T-helper 1 cell (primary cell): Measurements from ENCODE around the gene MYO3A.
A peak's percentile ranks its signal among the peaks of the same experiment; 100 is the strongest.
"Not testable (repeated sequence)": the region's sequence is repeated elsewhere in the genome, so short reads cannot be mapped to it uniquely, and the experiment has no call there.

Source experiments
- DNase-seq, 5 donors: peaks; one replicate each; pipeline ENCODE4 v3.0.0-alpha.2; 2012 to 2020

The MYO3A gene

DNA sequence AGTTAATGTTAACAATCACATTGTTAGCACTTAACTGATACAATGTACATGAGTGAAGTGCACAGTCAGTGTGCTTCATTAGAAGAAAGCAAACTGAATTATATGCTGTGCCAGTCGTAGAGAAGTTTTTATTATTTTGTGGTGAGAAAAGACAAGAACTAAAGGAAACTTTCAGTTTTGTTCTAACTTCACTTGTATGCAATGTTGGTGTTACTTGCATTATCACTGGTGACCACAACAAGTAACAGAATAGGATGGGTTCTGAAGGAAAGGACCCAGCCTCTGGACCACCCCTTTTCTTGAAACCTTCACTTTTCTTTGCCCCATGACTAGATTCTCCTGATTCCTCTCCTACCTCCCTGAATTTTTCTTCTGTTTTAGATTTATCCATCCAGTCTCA is 159.2 kb downstream of the MYO3A start:
- no peak for DNase-seq

DNA sequence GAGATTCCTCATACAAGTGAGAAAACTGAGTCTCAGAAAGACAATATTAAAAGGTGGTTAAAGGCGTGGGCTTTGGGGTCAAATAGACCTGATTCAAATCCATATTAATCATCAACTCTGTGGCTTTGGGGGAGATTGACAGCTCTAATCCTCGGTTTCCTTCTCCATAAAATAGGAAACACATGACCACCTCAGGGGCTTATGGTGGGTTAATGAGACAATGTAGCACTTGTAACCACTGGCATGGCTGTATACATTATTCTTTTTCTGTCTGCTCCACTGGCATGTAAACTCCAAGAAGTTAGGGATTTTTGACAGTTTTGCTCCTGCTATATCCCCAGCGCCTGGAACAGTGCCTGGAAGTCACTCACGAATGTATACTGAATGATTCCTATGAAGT is 161.8 kb downstream of the MYO3A start:
- DNase-seq: no peak

DNA sequence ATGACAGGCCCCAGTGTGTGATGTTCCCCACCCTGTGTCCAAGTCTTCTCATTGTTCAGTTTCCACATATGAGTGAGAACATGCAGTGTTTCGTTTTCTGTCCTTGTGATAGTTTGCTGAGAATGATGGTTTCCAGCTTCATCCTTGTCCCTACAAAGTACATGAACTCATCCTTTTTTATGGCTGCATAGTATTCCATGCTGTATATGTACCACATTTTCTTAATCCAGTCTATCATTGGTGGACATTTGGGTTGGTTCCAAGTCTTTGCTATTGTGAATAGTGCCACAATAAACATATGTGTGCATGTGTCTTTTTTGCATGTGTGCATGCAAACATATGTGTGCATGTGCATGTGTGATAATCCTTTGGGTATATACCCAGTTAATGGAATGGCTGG is 163.5 kb downstream of the MYO3A start:
- DNase-seq: not testable (repeated sequence)

DNA sequence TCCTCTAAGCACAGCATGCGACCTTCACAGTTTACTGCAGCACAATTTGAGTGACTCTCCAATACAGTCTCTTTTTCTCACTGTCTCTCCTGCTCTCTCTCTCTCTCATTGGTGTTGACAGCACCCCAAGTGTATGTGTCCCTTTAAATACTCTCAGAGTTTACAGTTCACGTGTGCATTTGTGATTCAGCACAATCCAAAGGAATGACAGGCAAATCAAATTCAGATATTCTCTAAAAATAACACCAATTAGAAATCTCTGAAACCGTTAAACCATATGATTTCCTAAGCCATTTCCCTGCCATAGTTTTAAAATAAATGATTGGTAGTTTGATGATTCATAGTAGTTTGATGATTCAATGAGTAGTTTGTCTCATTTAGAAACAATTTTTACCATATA is 178.5 kb downstream of the MYO3A start:
- DNase-seq: no peak

DNA sequence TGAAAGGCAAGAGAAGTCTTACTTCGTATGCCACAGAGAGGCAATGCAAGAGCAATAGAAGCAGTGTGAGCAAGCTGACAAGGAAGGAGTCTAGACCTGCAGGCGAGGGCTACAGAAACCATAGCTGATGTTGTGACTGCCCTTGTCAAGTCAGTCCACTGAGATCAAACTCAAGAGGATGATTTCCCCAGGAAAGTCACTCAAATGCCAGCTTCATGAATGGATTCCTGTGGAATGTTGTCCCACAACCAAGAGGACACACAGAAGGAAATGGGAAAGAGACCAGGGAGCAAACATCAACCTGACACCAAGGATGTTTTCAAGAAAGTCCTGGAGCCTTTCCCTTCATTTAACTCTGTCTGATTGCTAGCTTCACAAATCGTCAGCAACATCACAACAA is 204.6 kb downstream of the MYO3A start:
- no peak for DNase-seq

DNA sequence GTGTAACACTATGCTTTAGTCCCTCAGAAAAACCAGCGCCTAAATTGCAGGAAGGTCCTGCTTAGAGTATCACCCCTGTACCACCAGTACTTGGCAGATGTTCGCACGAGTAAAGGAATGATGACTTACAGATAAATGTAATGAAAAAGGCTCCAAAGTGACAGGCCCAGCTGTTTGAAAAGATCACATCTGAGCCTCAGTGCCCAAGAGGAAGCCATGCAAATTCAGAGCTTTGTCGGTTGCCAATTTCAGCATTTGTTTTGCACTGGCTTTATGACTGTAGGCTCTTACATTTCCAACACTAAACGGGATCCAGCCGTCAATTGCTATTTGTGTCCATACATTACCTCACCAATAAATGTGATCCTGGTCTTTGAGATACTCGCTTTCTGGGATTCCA is 222.0 kb downstream of the MYO3A start:
- DNase-seq: no peak

DNA sequence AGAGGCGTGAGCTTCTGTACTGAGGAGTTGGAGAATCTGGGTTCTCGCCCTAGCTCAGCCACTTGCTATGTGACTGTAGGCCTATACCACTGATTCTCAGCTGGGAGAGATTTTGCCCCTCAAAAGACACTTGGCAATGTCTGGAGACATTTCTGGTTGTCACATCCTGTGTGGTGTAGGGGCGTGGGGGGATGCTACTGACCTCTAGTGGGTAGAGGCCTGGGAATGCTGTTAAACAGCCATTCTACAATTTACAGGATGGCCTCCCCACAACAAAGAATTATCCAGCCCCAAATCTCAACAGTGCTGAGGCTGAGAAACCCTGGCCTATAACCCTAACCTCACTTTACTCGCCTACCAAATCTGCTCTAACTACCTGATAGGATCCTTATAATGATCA is 223.7 kb downstream of the MYO3A start:
- no peak for DNase-seq

DNA sequence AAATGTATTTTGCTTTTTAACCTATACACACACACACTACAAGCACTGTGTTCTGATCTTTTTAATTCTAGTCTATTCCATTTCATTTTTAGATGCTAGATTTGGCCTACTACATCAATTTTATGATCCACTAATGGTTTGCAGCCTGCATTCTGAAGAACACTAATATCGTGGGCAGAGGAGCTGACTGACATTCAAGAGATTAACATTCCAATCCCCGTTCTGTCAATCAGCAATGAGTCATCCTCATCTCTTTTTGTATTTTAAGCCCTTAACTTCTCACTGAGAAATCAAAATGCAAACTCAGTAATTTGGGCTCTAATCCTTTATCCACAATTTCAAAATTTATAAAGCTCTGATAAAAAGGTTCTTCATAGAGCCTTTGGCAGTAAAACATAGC is 235.4 kb downstream of the MYO3A start:
- no peak for DNase-seq

DNA sequence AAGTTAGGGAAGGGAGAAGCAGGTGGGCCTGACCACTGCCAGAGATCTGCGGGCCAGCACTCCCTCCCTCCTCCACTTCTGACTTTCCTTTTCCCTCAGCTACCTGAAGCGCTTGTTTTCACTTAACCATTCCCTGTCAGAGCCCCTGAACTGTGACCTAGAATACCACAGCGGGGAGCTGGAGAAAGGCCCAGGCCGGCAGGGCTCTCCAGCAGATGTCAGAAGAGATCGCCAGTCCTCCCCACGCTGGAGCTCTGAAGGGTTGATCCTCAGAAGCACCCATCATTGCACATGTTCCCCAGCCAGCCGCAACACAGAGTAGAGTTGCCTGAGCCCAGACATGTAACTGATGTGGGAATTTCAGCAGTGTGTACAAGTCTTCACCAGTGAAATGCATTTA is 238.1 kb downstream of the MYO3A start:
- DNase-seq: no peak

DNA sequence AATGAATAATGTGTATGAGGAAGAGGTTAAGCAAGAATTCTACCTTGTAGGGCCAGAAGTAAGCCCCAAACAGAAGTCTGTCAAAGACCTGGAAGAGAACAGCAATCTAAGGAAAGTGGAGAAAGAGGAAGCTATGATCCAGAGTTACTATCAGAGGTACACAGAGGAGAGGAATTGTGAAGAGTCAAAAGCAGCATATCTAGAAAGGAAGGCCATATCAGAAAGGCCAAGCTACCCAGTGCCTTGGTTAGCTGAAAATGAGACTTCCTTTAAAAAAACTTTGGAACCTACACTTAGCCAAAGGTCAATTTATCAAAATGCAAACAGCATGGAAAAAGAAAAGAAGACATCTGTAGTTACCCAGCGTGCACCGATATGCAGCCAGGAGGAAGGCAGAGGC is 239.8 kb downstream of the MYO3A start:
- no peak for DNase-seq

DNA sequence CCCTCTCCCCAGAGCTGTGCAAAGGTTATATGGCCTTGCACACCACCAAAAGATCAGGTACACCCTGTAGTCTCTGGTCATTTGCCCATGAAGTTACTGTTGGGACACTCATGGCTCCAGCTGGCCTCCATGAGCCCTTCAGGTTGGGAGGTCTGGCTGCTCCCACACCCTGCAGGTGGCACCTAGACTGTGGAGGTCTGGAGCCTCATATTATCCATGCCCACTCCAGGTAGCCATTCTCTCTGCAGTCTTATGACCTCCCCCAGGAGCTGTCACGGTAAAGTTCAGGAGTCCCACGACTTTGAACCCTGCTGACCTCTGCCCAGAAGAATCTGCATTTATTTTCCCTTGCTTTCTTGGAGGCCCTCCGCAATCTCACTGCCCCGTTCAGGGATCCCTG is 243.3 kb downstream of the MYO3A start:
- no peak for DNase-seq

DNA sequence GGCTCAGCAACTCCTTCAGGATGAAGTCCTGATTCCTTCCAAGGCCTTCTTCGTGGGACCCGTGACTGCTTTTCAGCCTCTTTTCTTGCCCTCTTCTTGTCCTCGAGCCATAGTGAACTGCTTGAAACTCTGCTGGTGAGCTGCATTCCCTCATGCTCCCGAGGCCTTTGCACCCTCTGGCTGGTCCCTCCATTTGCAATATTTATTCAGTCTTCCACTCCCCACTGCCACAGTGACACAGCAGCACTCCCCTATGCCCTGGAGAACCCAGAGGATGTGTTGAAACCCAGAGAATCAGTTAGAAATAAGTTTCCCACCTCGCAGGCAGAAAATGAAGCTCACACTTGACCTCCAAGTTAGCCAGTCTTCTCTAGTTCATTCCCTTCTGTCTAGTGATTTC is 260.2 kb downstream of the MYO3A start:
- no peak for DNase-seq

DNA sequence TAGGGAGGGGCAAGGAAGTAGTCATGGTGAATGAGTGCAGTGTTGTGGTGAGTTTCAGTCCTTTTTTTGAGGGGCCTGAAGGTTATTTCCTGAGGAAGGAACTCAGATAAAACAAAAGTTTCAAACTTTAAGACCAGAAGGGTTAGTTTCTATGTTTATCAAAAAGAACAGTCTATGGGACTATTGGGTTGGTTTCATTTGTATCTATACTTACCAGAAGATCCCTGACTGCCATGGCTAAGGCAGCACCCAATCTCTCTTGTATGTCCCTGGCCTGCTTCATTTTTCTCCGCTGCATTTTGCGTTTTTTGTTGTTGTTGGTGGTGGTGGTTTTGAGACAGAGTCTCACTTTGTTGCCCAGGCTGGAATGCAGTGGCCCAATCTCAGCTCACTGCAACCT is 263.2 kb downstream of the MYO3A start:
- no peak for DNase-seq

DNA sequence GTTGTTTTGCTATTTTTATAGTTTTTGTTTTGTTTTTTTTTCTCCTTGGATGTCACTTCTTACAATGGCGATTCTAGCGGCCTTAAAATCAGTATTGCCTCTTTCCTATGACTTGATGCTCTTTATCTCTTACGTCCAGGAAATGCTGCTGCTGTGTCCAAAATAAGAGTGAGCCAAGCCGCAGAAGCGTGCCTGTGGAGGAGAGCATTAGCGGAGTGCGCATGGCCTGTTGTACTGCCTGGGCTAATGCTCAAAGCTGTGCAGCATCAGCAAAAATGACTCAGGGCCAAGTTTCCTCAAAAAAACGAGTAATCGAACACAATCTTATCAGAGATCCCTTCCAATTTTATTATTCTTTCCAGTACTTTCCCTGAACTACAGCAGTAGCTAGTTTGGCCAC is 264.1 kb downstream of the MYO3A start:
- DNase-seq: no peak

DNA sequence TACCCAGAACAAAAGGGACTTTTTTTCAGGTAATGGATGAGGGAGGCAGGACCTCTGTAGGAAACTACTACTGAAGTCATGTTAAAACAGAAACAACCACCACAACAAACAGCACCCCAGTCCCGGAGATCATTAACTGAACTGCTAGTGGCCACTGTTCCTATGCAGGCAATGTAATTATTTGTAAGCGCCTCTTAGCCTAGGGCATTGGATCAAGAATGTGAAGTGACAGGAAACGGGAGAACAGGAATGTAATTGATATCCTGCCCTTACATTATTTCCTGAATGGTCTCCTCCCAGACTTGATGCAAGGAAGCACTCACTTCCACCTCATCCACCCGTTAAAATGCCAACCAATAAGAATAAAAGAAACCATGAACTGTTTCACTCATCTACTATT is 265.8 kb downstream of the MYO3A start:
- DNase-seq: no peak

DNA sequence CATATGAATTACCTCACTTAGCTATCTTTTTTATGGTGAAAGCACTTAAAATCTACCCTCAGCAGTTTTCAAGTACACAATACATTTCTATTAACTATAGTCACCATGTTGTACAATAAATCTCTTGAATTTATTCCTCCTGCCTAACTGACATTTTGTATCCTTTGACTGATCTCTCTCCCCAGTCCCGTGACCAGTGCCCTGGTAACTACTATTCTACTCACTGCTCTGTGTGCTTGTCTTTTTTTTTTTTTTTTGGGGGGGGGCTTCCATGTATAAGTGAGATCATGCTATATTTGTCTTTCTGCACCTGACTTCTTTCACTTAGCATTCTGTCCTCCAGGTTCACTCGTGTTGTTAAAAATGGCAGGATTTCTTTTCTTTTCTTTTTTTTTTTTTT is 271.2 kb downstream of the MYO3A start:
- no peak for DNase-seq

DNA sequence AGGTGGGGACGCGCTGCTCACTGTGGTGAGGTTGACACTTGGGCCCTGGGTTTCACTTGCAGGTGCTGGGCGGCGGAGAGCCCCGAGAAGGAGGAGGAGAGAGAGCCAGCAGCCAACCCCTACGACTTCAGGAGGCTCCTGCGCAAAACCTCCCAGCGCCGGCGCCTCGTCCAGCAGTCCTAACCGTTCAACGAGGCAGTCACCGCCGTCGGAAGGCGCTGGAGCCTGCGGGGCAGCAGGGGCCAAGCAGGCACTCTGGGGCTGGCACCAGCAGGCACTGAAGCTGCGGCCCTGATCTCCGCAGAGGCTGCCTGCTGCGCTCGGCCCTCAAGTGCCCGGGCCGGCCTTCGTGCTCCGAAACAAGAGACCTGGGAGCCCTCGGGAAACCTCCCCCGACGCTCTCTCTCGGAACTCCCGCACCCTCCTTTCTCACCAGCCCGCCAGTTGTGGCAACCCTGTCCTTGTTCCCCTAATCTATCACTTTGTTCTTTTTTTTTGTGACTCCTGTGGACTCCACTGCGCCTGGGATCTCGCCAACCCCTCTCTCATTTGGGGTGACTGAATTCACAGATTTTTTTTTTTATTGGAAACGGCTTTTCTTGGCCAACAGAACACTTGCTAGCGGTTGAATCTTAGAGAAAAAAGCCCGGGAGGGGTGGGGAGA is 277.9 kb downstream of the MYO3A start:
- DNase-seq: no peak

DNA sequence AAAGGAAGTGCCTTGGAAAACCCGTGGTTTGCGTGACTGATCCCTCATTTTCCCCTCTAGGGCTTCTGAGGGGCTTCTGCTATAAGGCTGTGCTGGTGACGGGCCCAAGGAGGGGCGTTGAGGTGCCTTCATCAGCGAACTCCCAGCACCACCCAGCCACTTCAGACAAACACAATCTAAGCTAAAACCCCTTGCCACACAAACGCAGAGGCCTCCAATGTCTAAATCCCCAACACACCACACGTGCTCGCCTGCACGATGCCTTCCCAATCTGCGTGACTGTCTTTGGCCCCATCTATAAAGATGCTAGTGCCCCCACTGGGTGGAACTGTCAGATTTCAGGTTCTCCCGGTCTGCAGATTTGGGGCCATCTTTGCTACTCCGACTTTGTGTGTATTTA is 278.5 kb downstream of the MYO3A start:
- no peak for DNase-seq

DNA sequence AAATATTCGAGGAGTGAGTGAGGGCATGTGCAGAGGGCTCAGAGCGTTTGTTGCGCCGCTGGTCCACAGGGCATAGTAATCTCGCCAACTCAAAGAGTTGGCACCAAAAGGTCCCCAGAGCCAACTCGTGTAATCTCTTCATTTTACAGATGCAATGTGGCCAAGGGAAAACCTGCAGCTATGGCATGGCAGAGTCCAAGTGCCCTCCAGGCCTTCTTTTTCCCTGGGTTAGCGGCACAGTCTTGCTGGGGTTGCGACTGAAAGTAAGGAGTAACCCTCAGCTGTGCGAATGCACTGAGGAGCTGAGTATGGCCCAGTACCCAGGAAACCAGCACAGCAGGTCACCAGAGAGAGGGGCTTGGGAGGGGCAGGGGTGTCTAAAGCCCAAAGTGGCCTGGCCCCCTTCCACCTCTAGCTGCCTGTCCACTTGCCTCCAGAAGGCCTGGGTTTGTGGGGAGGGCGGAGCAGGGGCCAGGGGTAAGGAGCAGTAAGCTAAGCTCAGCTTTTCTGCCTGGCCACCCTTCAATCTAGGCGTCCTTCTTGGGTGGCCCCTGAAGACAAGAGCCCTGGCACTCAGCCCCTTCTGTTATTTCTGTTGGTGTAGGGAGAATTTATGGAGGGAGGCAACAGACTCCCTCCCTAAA is 279.2 kb downstream of the MYO3A start:
- DNase-seq: no peak

DNA sequence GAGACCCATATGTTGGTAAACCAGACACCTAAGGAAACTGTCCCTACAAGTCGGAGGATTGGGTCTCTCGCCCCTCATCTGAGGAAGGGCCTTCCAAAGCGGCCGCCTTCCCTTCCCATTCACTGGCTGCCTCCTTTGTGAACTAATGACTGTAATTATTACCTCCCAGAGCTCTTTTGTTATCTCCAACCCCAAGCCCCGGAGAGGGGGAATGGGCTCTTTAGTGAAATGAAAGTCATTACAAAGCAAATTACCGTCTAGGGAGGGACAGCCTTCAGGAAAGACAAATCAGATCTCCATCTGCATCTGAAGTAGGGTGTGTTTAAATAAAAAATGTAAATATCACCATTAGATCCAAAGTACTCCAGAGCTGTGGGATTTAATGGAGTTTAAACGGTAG is 280.0 kb downstream of the MYO3A start:
- DNase-seq: no peak

DNA sequence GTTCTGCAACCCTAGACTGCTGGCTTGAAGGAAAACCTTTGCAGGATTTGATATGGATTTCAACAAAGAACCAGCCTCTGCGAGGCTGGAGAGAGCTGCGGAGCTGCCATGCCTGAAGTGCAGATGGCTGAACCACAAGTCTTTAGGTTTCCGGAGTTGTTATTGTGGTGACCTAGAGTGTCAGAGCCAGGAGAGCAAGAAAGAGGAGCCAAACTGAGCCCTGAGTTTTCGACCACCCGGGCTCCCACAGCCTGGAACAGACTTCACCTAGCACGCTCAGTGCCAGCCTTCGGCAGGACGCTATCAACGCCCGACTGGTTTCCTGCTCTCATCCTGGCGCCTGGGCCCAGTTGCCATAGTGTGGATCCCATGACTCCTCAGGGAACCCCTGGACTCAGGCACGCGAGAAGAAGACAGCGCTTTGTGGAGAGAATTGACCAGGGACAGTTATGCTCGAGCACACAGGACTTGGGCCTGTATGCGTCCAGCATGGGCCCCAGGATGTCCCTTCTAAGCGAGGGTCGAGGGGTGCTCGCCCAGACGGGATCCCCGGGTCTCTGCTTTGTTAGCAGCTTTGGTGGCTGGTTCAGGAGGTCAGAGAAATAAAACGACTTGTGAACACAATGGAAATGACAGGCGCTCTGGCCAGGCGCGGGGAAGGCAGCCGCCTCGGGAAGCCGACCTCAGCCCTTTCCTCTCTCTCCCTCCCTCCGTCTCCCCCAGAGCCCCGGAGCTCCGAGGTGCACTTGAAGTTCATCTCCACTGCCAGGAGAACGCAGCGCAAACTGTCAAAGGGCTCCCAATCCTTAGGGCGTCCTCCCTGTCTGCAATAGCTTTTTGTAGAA is 280.7 kb downstream of the MYO3A start:
- DNase-seq: no peak

DNA sequence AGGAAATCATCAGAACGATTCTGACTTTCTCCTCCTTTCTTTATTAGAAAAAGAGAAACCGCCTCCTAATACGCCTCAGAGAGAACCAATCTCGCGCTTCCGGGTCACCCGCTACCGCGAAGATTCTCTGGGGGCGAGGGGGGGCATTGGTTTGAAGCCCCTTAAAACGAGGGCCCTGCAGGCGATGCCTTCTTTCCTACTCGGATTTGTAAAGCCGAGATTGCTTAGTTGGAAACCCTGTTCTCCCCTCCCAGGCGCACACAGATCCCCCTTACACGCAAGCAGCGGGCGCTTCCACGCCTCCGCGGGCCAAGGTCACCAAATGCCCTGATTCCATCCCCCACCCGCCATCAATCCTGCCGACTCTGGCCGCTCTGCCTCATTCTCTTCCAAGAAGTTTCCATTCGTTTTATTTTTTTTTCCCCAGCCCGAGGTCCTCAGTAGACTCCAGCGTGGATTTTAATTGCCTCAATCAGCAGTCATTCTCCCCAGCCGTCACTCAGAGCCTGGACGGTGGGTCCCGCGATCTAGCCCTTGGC is 281.4 kb downstream of the MYO3A start:
- no peak for DNase-seq

DNA sequence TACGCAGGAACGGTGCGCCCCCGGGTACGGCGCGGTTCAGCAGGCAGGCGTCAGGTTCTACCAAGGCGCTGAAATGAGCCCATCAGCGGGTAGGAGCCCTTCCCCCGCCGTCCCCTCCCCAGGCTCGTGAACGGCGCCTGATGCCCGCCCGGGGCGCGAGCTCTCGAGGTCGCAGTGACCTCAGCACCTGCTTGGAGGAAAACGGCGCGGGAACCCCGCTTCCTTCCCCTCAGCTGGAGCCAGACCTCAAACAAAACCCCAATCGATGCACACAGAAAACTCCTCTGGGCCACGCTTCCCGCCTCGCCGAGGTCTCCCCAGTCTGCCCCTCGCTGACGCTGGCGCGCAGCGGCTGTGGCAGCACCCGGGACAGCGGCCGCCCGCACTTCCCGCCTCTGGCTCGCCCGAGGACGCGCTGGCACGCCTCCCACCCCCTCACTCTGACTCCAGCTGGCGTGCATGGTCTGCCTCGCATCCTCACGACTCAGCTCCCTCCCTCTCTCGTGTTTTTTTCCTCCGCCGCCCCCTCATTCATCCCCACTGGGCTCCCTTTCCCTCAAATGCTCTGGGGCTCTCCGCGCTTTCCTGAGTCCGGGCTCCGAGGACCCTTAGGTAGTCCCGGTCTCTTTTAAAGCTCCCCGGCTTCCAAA is 282.0 kb downstream of the MYO3A start:
- peak in 1 of 5 donors; percentile 6 for DNase-seq
